ENCODE results near the gene POU2F1. TPM values are rescaled to one million over a fixed set of nuclear protein-coding genes. Genes with fewer than 3 reads are reported as not detected.
A peak's percentile ranks its signal among the peaks of the same experiment; 100 is the strongest.

POU2F1 gene
- total and polyA plus RNA-seq, 2 experiments from 2014 or later, result 9.2 to 21.9 TPM

DNA sequence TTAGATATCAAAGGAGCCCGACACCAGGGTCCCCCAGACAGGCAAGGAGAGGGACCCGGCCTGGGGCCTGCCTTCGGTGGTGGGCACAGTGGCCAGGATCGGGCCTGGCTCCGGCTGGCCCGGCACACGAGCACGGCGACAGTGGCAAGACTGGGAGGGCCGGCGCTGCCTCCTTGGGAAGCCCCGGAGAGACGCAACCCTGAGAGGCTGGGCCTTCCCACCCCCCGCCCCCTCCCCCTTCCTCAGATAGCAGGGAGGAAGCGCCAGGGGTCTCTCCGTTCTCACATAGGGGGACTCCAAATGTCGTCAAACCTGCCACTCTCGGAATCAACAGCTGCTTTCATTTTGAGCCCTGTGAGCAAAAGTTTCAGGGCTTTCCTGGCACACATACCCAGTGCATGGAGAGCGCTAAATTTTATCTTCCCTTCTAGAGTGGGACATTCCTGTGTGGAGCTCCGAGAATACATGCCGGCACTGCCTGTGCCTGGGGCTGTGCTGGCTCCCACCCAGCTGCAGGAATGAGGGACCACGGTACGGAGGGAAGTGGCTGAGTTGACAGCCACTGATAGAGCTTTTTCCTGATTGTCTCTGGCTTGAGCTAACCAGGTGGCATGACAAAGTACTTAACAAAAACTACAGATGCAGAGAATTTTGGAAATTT lies 235.2 kb downstream of the POU2F1 start:
- TF ChIP-seq, protein P1, sequence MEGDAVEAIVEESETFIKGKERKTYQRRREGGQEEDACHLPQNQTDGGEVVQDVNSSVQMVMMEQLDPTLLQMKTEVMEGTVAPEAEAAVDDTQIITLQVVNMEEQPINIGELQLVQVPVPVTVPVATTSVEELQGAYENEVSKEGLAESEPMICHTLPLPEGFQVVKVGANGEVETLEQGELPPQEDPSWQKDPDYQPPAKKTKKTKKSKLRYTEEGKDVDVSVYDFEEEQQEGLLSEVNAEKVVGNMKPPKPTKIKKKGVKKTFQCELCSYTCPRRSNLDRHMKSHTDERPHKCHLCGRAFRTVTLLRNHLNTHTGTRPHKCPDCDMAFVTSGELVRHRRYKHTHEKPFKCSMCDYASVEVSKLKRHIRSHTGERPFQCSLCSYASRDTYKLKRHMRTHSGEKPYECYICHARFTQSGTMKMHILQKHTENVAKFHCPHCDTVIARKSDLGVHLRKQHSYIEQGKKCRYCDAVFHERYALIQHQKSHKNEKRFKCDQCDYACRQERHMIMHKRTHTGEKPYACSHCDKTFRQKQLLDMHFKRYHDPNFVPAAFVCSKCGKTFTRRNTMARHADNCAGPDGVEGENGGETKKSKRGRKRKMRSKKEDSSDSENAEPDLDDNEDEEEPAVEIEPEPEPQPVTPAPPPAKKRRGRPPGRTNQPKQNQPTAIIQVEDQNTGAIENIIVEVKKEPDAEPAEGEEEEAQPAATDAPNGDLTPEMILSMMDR (IDR thresholded peaks at IDR 0.05; ENCODE audit: low read depth, low read length), result no peak
- peak; percentile 24 to 58 for DNase-seq (ENCODE audit: low read depth in 1 of 2, low spot score in 1 of 2)
- Histone ChIP-seq H3K4me3 (peak overlapping the region; percentile 39), H3K27me3 (no peaks in the 10 kb centered on the region), H3K9me3 (ENCODE audit: low read depth) (no peaks in the 10 kb centered on the region), H3K4me1 (ENCODE audit: low read depth) (peaks cover 14% of the 10 kb centered on the region), H3K27ac (peak overlapping the region; percentile 41), H3K36me3 (no peaks in the 10 kb centered on the region)

DNA sequence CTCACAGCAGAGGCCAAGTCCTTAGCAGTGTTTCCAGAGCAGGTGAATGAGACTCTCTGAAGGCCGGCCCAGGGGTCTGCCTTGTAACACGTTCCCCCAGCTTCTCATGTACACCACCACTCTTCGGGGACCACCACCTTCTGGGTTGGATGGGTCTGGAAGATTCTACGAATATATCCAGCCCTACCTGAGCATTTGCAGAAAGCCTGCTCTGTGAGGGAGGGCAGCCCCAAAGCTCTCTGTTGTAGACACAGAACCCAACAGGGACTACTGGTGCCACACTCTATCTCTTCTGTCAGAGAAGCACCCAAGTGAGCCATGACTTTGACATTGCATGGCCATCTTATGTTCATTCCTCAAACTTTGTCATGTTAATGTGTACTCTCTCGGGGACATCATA lies 235.8 kb downstream of the POU2F1 start:
- H3K4me1 ChIP-seq (ENCODE audit: low read depth), result peaks cover 14% of the 10 kb centered on the region
- H3K36me3 ChIP-seq, result no peaks in the 10 kb centered on the region
- H3K4me3 ChIP-seq, result no peak overlapping the region
- no peak for DNase-seq (ENCODE audit: low read depth in 1 of 2, low spot score in 1 of 2)
- TF ChIP-seq, protein P1 (IDR thresholded peaks at IDR 0.05; ENCODE audit: low read depth, low read length), result no peak
- H3K27ac ChIP-seq, result no peak overlapping the region
- no peaks in the 10 kb centered on the region for H3K27me3 ChIP-seq
- H3K9me3 ChIP-seq (ENCODE audit: low read depth), result no peaks in the 10 kb centered on the region

DNA sequence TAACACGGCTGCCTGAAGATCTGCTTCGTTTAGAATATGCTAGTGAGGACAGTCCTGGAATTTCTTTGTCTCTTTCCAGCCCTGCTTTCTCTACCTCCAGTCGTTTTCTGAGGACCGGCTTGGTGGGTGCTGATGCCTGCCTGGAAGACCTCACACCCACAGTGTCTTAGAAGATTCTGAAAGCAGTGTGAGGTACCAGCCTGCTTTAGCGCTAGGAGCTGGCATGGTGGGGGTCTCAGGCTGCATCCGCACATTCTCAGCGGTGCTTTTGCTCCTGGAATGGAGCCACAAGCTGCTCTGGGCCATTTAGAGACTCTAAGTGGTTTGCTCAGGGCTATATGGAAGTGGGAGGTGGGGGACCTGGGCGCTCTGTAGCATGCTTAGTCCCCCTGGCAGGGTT lies 236.2 kb downstream of the POU2F1 start:
- H3K27me3 ChIP-seq, result no peaks in the 10 kb centered on the region
- TF ChIP-seq, protein P1 (IDR thresholded peaks at IDR 0.05; ENCODE audit: low read depth, low read length), result no peak
- peaks cover 14% of the 10 kb centered on the region for H3K4me1 ChIP-seq (ENCODE audit: low read depth)
- H3K9me3 ChIP-seq (ENCODE audit: low read depth), result no peaks in the 10 kb centered on the region
- no peak overlapping the region for H3K4me3 ChIP-seq
- no peak overlapping the region for H3K27ac ChIP-seq
- no peaks in the 10 kb centered on the region for H3K36me3 ChIP-seq
- DNase-seq (ENCODE audit: low read depth in 1 of 2, low spot score in 1 of 2), result no peak

DNA sequence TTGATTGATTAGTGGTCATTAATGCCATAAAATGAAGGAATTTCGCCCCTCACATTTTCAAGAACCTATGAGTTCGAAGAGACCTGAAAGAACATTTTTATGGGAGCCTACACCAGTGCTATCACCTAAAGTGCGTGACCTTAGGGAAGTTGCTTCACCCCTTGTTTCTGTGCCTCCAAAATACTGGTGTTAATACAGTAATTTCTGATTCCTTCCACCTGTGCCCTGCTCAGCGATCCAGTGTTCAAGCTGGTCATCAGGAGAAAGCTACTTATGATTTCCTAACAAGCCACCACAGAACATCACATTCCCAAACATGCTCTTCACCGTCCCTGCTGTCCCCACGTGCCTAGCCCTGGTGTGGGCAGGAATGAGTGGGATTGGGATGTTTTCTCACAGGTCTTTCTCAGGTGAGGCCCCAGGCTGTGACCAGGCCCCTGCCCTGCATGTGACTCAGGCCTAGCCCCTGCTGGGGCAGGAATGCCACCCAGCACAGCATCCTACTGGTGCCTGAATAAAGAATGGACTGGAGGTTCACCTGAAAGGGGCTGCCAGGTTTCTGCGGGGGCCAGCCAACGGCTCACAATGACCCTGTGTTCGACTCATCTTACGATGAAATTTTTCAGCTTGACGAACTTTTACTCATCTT lies 237.4 kb downstream of the POU2F1 start:
- H3K4me1 ChIP-seq (ENCODE audit: low read depth), result peaks cover 12% of the 10 kb centered on the region
- H3K27me3 ChIP-seq, result no peaks in the 10 kb centered on the region
- H3K9me3 ChIP-seq (ENCODE audit: low read depth), result no peaks in the 10 kb centered on the region
- no peak overlapping the region for H3K27ac ChIP-seq
- TF ChIP-seq, protein P1 (IDR thresholded peaks at IDR 0.05; ENCODE audit: low read depth, low read length), result no peak
- no peak overlapping the region for H3K4me3 ChIP-seq
- no peaks in the 10 kb centered on the region for H3K36me3 ChIP-seq
- no peak for DNase-seq (ENCODE audit: low read depth in 1 of 2, low spot score in 1 of 2)

DNA sequence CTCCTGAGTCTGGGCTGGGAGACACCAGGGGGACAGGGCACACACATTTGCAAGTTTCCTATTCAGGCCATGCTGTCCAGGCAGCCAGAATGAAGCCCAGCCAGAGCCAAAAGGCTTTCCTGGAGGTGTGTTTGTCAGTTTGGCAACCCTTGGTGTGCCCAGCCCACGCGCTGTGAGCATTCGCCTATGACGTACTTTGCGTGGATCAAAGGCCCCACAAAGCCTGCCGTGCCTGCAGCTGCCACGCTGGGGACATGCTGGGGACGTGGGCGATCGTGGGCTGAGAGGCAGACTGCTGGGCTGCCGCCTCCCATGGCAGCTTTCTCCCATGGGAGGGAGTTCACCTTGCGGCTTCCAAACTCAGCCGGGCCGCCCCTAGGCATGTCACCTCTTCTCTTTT lies 240.2 kb downstream of the POU2F1 start:
- Histone ChIP-seq H3K4me1 (ENCODE audit: low read depth) (peaks cover 17% of the 10 kb centered on the region), H3K27ac (no peak overlapping the region), H3K9me3 (ENCODE audit: low read depth) (no peaks in the 10 kb centered on the region), H3K4me3 (no peak overlapping the region), H3K36me3 (no peaks in the 10 kb centered on the region), H3K27me3 (no peaks in the 10 kb centered on the region)
- TF ChIP-seq, protein P1 (IDR thresholded peaks at IDR 0.05; ENCODE audit: low read depth, low read length), result no peak
- no peak for DNase-seq (ENCODE audit: low read depth in 1 of 2, low spot score in 1 of 2)

All from cardiac muscle cell (in vitro differentiated cells and primary cell).